ENCODE measurements around the gene DNAJB5. TPM values are rescaled to one million over a fixed set of nuclear protein-coding genes. Genes with fewer than 3 reads are reported as not detected.
A peak's percentile ranks its signal among the peaks of the same experiment; 100 is the strongest.

Gene DNAJB5
- total RNA-seq, 4 donors from 2014 or later = 11.8 to 18.7 (median 16.5) TPM

GRCh38 chr9:34992376-34992951, 2.9 kb downstream of the DNAJB5 start:
- no peak for DNase-seq
- intact Hi-C loops (cut with DNase I) = loop anchor here (5.0 kb wide), 1 partner anchor 80 kb away; the partner anchor contains the start of gene VCP
- H3K4me1 ChIP-seq = peaks cover 25 to 55% of the 10 kb centered on the region in 2 donors

DNA sequence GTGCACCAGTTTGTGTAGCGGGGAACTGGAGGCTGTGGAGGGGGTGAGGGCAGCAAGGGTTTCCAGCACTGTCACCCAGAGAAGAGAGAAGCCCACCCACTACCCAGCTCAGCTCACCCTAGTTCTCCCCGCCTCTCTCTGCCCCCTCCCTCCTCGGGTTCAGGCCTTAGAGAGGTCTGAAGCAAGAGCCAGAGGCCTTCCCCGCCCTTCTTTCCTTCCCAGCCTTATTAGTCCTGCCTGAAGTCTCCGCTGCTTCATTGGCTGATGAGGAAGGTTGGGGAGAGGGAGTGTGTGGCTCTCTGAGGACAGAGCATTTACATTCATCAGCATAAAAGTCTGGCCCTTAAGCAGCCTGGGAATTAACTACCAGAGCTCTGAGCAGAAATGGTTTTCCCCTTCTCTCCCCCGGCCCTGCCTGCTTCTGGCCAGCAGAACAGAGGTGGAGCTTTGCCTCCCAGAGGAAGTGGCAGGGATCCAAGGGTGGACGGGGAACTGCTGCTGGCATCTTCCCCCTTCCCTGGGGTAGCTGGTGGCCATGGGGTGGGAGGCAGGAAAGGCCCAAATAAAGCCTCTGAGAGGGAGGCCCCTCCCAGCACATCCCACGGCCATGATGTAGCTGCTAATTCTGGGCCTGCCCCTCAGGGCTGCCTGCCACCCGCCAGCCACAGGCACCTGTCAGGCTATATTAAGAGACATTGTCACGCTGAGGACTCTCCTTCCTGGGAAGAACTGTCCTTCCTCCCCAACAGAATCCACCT, 4.1 kb downstream of the DNAJB5 start:
- peak; percentile 25 to 26 for DNase-seq
- H3K36me3 ChIP-seq = peaks cover 0 to 12% of the 10 kb centered on the region in 2 donors
- H3K27me3 ChIP-seq = no peaks in the 10 kb centered on the region
- H3K4me1 ChIP-seq = peaks cover 21 to 59% of the 10 kb centered on the region in 2 donors
- peak overlapping the region; percentile 28 to 76 (median 71) for H3K27ac ChIP-seq
- intact Hi-C loops (cut with DNase I) = loop anchor here (5.0 kb wide), 1 partner anchor 79 kb away; the partner anchor contains the start of gene VCP
- whole genome bisulfite sequencing, 2 donors = 49 to 60% methylated on average over 10 of the region's 10 CpGs
- TF ChIP-seq CTCF (IDR thresholded peaks at IDR 0.05) (no peak), POLR2A (IDR thresholded peaks at IDR 0.05) (no peak)
- H3K9me3 ChIP-seq = no peaks in the 10 kb centered on the region
- H3K4me3 ChIP-seq (replicated peaks in 1 of 3) = no peak overlapping the region

More at GRCh38 chr9:34992376-34992951, 2.9 kb downstream of the DNAJB5 start:
- Histone ChIP-seq H3K9me3 (no peaks in the 10 kb centered on the region), H3K27me3 (no peaks in the 10 kb centered on the region), H3K27ac (peak overlapping the region in 2 of 3 donors; percentile 71 to 76), H3K4me3 (replicated peaks in 1 of 3) (no peak overlapping the region), H3K36me3 (peaks cover 0 to 12% of the 10 kb centered on the region in 2 donors)
- TF ChIP-seq CTCF (IDR thresholded peaks at IDR 0.05) = no peak
- 58 to 79% methylated on average over 6 to 7 of the region's 16 CpGs for WGBS, 2 donors

DNA sequence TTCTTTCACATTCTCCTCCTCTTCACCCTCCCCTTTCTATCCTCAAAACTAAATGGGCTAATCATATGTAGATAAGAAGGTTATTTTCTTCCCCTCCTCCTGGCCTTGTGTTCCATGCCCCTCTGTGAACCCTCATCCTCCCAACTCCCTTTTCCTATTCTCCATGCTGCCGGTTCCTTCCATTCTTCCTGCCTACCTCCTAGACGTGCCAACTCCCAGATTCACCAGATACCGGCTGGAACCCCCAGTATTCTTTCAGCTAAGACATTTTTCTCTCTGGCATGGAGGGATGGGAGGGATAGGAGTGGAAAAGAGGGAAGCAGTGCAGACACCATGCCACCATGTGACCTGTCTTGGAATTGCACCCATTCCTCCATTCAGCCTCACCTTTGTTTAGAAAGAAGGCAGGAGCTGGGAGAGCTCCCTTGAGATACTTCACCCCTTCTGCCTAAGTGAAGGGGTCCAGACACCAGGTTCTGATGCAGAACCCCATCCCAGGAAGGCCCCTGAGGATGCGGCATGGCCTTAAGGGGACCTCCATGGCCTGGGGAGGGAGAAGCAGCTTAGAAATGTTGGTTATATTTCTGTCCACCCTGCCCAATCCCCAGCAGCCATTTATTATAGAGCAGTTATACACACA, 4.8 kb downstream of the DNAJB5 start:
- H3K9me3 ChIP-seq = no peaks in the 10 kb centered on the region
- H3K36me3 ChIP-seq = peaks cover 0 to 12% of the 10 kb centered on the region in 2 donors
- no peaks in the 10 kb centered on the region for H3K27me3 ChIP-seq
- WGBS, 2 donors = 26 to 41% methylated on average over 4 of the region's 4 CpGs
- no peak overlapping the region for H3K4me3 ChIP-seq (replicated peaks in 1 of 3)
- H3K4me1 ChIP-seq = peaks cover 20 to 58% of the 10 kb centered on the region in 2 donors
- intact Hi-C loops (cut with DNase I) = loop anchor here (5.0 kb wide), 1 partner anchor 78 kb away; the partner anchor contains the start of gene VCP
- H3K27ac ChIP-seq = peak overlapping the region; percentile 28 to 76 (median 71)
- TF ChIP-seq CTCF (IDR thresholded peaks at IDR 0.05) = peak in 4 of 6 experiments; percentile 11 to 54 (median 47)
- no peak for TF ChIP-seq POLR2A (IDR thresholded peaks at IDR 0.05)
- peak; percentile 35 to 37 for DNase-seq

- intact Hi-C loops (cut with DNase I) = loop anchor here (5.0 kb wide), 1 partner anchor 77 kb away; the partner anchor contains the start of gene VCP
- no peak for DNase-seq
- peaks cover 0 to 12% of the 10 kb centered on the region in 2 donors for H3K36me3 ChIP-seq
- no peak for TF ChIP-seq POLR2A (IDR thresholded peaks at IDR 0.05)
- TF ChIP-seq CTCF (IDR thresholded peaks at IDR 0.05) = no peak
- no peaks in the 10 kb centered on the region for H3K27me3 ChIP-seq
- peaks cover 19 to 58% of the 10 kb centered on the region in 2 donors for H3K4me1 ChIP-seq
- WGBS, 2 donors = 63 to 77% methylated on average over 7 of the region's 7 CpGs
- H3K4me3 ChIP-seq (replicated peaks in 1 of 3) = no peak overlapping the region
- peak overlapping the region in 2 of 3 donors; percentile 21 to 76 for H3K27ac ChIP-seq
- no peaks in the 10 kb centered on the region for H3K9me3 ChIP-seq
These were observed 5.5 kb downstream of the DNAJB5 start for GRCh38 chr9:34994900-34995669.
